ENCODE measurements around the gene NTN3. TPM values are rescaled to one million over a fixed set of nuclear protein-coding genes. Genes with fewer than 3 reads are reported as not detected.

The NTN3 gene
- total and polyA plus RNA-seq, 2 of the 8 experiments (the other 6 are each of a cell fraction or from before 2014, with no cell fraction given) = 0.30 to 0.34 TPM

DNA sequence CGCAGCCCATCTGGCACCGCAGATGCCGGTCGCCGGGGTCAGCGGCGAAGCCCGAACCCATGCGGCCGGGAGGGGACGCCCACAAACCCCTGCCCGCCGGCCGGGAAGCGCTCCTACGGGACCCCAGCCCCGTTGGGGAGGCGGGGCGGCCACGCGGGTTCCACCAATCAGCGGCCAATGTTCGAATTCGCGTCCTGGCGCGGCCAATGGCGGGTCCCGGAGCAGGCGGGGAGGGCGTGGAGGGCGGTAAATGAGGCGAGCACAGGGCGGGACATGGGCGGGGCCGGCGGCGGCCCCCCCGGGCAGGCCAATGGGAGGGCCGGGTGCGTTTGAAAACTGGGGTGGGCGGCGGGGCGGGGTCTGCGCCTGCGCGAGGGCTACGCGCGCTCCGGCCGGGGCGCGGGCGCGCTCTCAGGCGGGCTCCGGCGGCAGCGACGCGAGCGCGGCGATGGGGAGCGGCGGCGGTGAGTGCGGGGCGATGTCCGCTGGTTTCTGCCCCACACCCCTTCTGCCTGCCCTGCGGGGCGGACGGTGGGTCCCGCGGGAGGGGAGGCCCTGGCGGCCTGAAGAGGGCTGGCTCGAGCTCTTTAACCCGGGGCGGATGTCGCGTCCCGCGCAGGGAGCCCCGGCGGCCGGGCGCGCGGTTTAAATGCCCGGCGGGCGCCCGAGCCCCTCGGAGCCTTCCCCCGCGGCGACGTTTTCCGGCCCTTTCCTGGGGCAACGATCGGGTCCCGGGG lies 41.9 kb upstream of the NTN3 start, which contains the start of gene CCNF (continued):
- TF ChIP-seq TAF7 (optimal IDR thresholded peaks at IDR 0.05; ENCODE audit: borderline replicate concordance, low read depth, low read length) (peak; percentile 38), BCL11A (IDR thresholded peaks at IDR 0.05; ENCODE audit: low read depth in 2 of 2, low read length in 2 of 2) (no peak), TEAD4 (IDR thresholded peaks at IDR 0.05; ENCODE audit: low read depth, low read length) (no peak)
